Activated CD4-positive, CD25-positive, alpha-beta regulatory T cell (primary cell): ENCODE data around the gene PLPP3.

ENCODE experiments used
- DNase-seq, 4 experiments: peaks; one replicate each; lab custom pipeline; 2025; lab: John Stamatoyannopoulos, UW

The PLPP3 gene

GRCh38 chr1:56496158-56496557, 83.2 kb downstream of the PLPP3 start:
- no peak for DNase-seq

- no peak for DNase-seq
Measured at GRCh38 chr1:56495538-56495937, 83.8 kb downstream of the PLPP3 start.

- DNase-seq, result no peak
Measured at GRCh38 chr1:56494306-56494705, 85.1 kb downstream of the PLPP3 start.

DNA sequence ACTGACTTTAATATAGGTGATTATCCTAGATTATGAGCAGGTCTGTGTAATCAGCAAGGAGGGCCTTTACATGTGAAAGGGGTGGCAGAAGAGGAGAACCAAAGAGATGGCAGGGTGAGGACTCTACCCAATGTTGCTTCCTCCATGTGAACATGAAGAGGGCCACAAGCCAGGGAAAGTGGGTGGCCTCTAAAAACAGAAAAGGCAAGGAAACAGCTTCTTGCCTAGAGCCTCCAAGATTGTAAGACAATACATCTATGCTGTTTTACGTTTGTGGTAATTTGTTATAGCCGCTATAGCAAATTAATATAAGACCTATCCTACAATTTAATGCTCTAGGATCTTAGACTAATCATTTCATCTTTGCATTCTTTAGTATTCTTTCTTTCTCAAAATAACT, 85.5 kb downstream of the PLPP3 start:
- no peak for DNase-seq

GRCh38 chr1:56491441-56491840, 87.9 kb downstream of the PLPP3 start:
- DNase-seq, result no peak

GRCh38 chr1:56490619-56491018, 88.7 kb downstream of the PLPP3 start:
- DNase-seq, result no peak

DNA sequence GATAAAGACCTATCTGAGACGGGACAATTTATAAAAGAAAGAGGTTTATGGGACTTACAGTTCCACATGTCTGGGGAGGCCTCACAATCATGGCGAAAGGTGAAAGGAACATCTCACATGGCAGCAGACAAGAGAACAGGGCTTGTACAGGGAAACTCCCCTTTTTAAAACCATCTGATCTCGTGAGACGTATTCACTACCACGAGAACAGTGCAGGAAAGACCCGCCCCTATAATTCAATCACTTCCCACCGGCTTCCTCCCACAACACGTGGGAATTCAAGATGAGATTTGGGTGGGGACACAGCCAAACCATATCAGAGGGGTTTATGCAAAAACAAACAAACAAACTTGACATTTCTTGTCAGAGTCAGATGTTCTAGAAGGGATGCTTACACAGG, 89.7 kb downstream of the PLPP3 start:
- no peak for DNase-seq

- no peak for DNase-seq
Measured at GRCh38 chr1:56484695-56485094, 94.7 kb downstream of the PLPP3 start.

- no peak for DNase-seq
Measured at GRCh38 chr1:56483104-56483503, 96.3 kb downstream of the PLPP3 start.

DNA sequence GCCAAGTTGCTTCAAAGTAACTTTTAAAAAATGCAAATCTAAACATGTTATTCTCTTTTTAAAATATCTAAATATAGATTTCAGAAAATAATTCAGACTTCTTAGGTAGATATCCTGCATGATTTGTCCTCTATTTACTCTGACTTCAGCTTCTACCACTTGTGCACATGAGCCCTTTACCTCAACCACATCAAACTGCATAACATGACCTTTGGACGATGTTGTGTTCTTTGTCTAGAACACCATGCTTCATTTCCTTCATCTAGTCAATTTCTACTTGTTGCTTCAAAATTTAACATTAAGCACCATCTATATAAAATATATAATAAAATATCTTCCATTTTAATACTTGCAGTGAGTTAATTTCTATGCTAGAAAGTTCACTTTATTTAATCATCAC, 96.9 kb downstream of the PLPP3 start:
- DNase-seq, result no peak

GRCh38 chr1:56481140-56481694, 98.1 kb downstream of the PLPP3 start:
- DNase-seq, result no peak

DNA sequence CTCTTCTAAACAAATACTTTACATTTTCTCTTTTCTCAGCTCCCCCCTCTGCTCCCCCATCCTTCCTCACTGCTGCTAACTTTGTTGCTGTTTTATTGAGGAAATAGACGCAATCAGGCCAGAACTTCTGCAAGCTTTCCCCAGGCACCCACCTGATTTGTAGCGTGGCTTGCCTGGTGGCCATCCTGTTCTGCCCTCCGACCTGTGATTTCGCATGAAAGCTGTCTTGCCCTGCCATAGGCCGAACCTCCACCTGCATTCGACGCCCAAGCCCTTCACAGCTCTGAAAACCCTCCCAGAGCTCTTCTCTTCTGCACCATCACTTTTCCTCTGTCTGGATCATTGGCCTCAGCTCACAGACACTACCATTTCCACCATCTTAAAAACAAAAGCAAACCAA, 100.6 kb downstream of the PLPP3 start:
- no peak for DNase-seq

- no peak for DNase-seq
Measured at GRCh38 chr1:56477164-56478111, 101.9 kb downstream of the PLPP3 start.

DNA sequence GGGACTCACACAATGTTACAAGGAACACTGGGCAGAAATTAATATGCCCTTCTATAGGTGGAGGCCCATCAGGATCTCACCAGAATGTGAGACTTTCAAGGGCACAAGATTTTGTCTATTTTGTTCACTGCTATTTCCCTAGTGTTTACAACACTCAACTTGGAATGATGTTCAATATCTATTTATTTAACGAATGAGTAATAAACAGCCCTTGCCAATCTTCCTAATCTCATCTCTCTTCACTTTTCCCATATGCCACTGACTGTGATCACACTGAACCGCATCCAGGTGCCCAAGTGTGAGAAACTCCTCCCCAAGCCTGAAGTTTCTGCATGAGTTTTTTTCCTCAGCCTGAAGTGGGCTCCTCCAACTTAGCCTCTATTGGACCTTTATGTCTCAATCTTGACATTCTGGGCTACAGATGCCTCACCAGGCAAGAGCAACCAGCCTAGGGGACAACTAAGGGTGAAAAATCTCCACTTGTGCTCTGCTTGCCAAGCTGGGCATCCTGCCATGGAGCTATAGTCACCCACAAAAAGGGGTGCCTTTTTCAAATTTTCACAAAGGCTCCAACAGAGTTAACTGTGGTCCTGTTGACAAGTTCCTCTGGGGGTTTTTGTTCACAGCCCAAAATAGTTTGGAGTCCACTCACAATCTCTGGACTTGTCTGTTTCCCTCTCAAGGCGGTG, 105.6 kb downstream of the PLPP3 start:
- no peak for DNase-seq

DNA sequence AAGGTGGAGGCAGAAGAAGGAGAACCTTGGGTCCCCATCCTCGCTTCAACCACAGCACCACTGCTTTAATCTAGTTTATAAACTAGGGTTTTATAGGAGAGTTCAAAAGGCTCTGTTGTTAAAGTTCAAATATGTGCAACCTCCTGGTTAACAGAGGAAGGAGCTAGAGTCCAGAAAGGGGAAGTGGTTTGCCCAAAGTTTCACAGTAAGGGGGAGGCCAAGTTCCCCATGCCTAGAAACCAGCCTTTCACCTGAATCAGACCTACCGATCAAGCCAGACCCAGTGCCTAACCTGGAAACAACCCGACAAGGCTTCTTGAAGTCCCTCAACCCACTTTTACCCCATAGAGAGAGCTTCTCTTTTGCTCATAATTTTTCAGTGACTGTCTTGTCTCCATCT, 106.5 kb downstream of the PLPP3 start:
- no peak for DNase-seq

- DNase-seq, result no peak
Measured at GRCh38 chr1:56469640-56470371, 109.6 kb downstream of the PLPP3 start.

GRCh38 chr1:56468518-56468917, 110.8 kb downstream of the PLPP3 start:
- DNase-seq, result no peak

DNA sequence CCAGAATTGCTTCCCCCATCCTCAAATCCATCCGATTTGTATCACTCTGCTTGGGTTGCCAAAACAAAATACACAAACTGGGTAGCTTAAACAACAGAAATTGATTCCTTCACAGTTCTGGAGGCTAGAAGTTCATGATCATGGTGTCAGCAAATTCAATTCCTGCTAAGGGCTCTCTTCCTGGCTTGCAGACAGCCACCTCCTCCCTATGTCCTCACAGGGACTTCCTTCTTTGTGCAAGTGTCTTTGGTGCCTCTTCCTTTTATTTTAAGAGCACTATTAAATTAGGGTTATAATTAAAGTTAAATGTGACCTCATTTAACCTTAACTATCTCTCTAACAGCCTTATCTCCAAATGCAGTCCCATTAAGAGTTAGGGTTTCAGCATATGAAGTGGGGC, 112.8 kb downstream of the PLPP3 start:
- DNase-seq, result no peak

DNA sequence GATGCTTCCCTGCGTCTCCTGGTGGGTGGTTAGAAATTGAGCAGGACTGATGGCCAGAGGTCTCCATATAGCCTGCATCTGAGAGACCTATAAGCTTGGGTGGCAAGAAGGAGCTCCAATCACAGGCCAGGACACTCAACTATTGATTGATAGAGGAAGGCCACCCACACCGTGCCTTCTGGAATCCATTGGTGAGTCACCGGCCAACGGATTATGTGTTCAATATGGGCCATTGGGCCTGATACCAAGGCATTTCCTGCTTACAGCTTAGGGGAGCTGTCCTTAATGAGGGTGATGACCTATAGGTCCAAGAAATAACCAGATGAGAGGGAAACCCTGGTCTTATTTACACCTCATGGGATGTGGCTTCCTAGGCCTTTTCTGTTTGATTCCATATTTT, 115.1 kb downstream of the PLPP3 start:
- DNase-seq, result no peak

DNA sequence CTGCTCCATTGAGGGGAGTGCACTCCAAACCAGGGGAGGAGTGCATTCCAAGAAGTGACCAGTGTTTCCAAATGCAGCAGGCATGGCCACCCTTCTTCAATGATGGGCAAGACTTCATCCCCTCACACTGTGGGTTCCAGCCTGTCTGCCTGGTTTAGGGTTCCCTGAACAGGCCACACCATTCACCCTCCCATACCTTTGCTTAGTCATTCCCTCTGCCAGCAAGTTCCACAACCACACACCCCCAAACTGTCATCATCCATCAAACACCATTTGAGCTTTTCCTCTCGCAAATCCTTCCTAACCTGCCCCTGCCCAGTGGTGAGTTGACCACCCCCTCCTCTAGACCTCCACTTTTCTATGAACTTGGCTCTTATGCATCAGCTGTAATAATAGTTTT, 116.0 kb downstream of the PLPP3 start:
- no peak for DNase-seq

GRCh38 chr1:56462209-56462608, 117.2 kb downstream of the PLPP3 start:
- DNase-seq, result no peak
